HCT116 (cell line): ENCODE data around the gene TMEM150A. TPM values are rescaled to one million over a fixed set of nuclear protein-coding genes. Genes with fewer than 3 reads are reported as not detected.
A peak's percentile ranks its signal among the peaks of the same experiment; 100 is the strongest.

Experiments used
- ATAC-seq: fragments of 200-7000 bp; cut with Tn5 transposase; 2 replicates; pipeline ENCODE4 v1.9.1; 2020; ENCODE audit warnings: mild to moderate bottlenecking, moderate library complexity
- BruUV-seq: library from RNA; stranded (reverse); fragments of 400-500 nt; replicated peaks from 2 replicates; lab custom pipeline; 2021; lab: Mats Ljungman, UMichigan
- CTCF ChIA-PET: fragments of 300-600 bp; sonication (Branson Sonifier 250); formaldehyde crosslinking; loops from one replicate; lab custom pipeline; 2021; ENCODE audit warnings: antibody characterized with exemption; lab: Charles Lee
- POLR2A ChIA-PET: fragments of 300-600, 350-600 bp; sonication (Branson Sonifier 250); formaldehyde crosslinking; loops from one replicate; lab custom pipeline; 2021; ENCODE audit warnings: antibody characterized with exemption; lab: Charles Lee
- RAD21 ChIA-PET, 2 experiments: fragments of 300-600 bp; sonication (Branson Sonifier 250); formaldehyde crosslinking; loops; one replicate each; lab custom pipeline; 2023; ENCODE audit warnings: low total read pairs in 2 of 2; ENCODE audit not compliant: uncharacterized antibody in 2 of 2, unreplicated experiment in 2 of 2, low non-redundant PET in 1 of 2; lab: Charles Lee
- DNase-seq: peaks from one replicate; pipeline ENCODE4 v3.0.0-alpha.2; 2010; ENCODE audit warnings: low read depth, low spot score
- H2AFZ ChIP-seq: fragments of 200-600 bp; shearing (Covaris generic), sonication (generic); 2 replicates; pipeline ENCODE4 v1.6.1; 2017; ENCODE audit warnings: low read depth, mixed run types, mixed read lengths, antibody characterized with exemption, low read length; ENCODE audit not compliant: poor library complexity, severe bottlenecking
- H3K27ac ChIP-seq: 2 replicates; pipeline ENCODE4 v1.5.1; 2012; ENCODE audit warnings: low read depth, low read length
- H3K27me3 ChIP-seq: fragments of 200-600 bp; sonication (generic); 2 replicates; pipeline ENCODE4 v1.6.1; 2016; ENCODE audit warnings: mixed run types, low read length, mixed read lengths; ENCODE audit not compliant: insufficient read depth
- H3K36me3 ChIP-seq, 2 experiments: fragments of 200-500 bp in 1 of 2; fragments of 200-600 bp in 1 of 2; sonication (Bioruptor generic) in 1 of 2; sonication (generic) in 1 of 2; 2 replicates each; pipeline versions ENCODE4 v1.5.1 to v1.6.1; 2014 to 2016; ENCODE audit warnings: low read length in 2 of 2, inconsistent platforms in 1 of 2, mixed read lengths in 1 of 2, mixed run types in 1 of 2; ENCODE audit not compliant: insufficient read depth in 2 of 2, control insufficient read depth in 1 of 2
- H3K4me1 ChIP-seq, 2 experiments: fragments of 200-600 bp in 1 of 2; sonication (generic) in 1 of 2; 2 replicates each; pipeline versions ENCODE4 v1.5.1 to v1.6.1; 2012 to 2017; ENCODE audit warnings: low read length in 2 of 2, inconsistent platforms in 1 of 2, mild to moderate bottlenecking in 1 of 2, mixed read lengths in 1 of 2, mixed run types in 1 of 2, moderate library complexity in 1 of 2; ENCODE audit not compliant: insufficient read depth in 2 of 2, control insufficient read depth in 1 of 2
- H3K4me2 ChIP-seq: fragments of 200-600 bp; sonication (generic); 2 replicates; pipeline ENCODE4 v1.6.1; 2017; ENCODE audit warnings: mixed run types, low read length, mixed read lengths
- H3K4me3 ChIP-seq, 2 experiments: fragments of 200-600 bp in 1 of 2; sonication (generic) in 1 of 2; replicated peaks in 1 of 2; 2 replicates each; pipeline ENCODE4 v1.5.1; 2011 to 2016; ENCODE audit warnings: low read length in 2 of 2, control low read depth in 1 of 2, low read depth in 1 of 2, mild to moderate bottlenecking in 1 of 2, mixed read lengths in 1 of 2, mixed run types in 1 of 2
- H3K79me2 ChIP-seq: fragments of 200-600 bp; sonication (generic); 2 replicates; pipeline ENCODE4 v1.6.1; 2017; ENCODE audit warnings: mild to moderate bottlenecking, mixed run types, low read length, moderate library complexity, mixed read lengths; ENCODE audit not compliant: insufficient read depth
- H3K9ac ChIP-seq: fragments of 200-600 bp; sonication (generic); 2 replicates; pipeline ENCODE4 v1.6.1; 2016; ENCODE audit warnings: low read length, mixed read lengths
- H3K9me2 ChIP-seq: fragments of 200-600 bp; sonication (generic), shearing (Covaris generic); 2 replicates; pipeline ENCODE4 v1.6.1; 2017; ENCODE audit warnings: mixed run types, mild to moderate bottlenecking, moderate library complexity; ENCODE audit not compliant: insufficient read depth
- H3K9me3 ChIP-seq, 2 experiments: fragments of 200-500 bp in 1 of 2; fragments of 200-600 bp in 1 of 2; sonication (Bioruptor generic) in 1 of 2; sonication (generic) in 1 of 2; 2 replicates each; pipeline ENCODE4 v1.6.1; 2014 to 2017; ENCODE audit warnings: low read length in 2 of 2, mixed read lengths in 2 of 2, inconsistent platforms in 1 of 2, low read depth in 1 of 2, mild to moderate bottlenecking in 1 of 2, mixed run types in 1 of 2, moderate library complexity in 1 of 2; ENCODE audit not compliant: control insufficient read depth in 1 of 2, insufficient read depth in 1 of 2
- H4K20me1 ChIP-seq: fragments of 200-600 bp; sonication (generic), shearing (Covaris generic); 2 replicates; pipeline ENCODE4 v1.6.1; 2017; ENCODE audit warnings: mixed run types, mild to moderate bottlenecking, moderate library complexity; ENCODE audit not compliant: insufficient read depth
- ELF1 ChIP-seq: IDR thresholded peaks from 2 replicates; pipeline ENCODE4 v1.6.1; 2012; ENCODE audit warnings: low read depth, borderline replicate concordance
- POLR2AphosphoS5 ChIP-seq: IDR thresholded peaks from 2 replicates; pipeline ENCODE4 v1.6.1; 2011; ENCODE audit warnings: mild to moderate bottlenecking, low read depth, low read length, moderate library complexity
- intact Hi-C: fragments of 100-400 bp; cut with micrococcal nuclease; formaldehyde crosslinking; loops from 2 replicates; pipeline ENCODE4 v1.10.0; 2022
- total RNA-seq: library from RNA; stranded (reverse); gene quantifications from one replicate; pipeline ENCODE4 v1.2.1, GENCODE V29; 2021; ENCODE audit not compliant: unreplicated experiment
- TF ChIP-seq, protein P1 (sequence below): IDR thresholded peaks from 2 replicates; pipeline ENCODE4 v1.6.1; 2012; ENCODE audit warnings: low read depth

Gene TMEM150A
- total RNA-seq, 1 experiment from 2014 or later: 9.9 TPM

DNA sequence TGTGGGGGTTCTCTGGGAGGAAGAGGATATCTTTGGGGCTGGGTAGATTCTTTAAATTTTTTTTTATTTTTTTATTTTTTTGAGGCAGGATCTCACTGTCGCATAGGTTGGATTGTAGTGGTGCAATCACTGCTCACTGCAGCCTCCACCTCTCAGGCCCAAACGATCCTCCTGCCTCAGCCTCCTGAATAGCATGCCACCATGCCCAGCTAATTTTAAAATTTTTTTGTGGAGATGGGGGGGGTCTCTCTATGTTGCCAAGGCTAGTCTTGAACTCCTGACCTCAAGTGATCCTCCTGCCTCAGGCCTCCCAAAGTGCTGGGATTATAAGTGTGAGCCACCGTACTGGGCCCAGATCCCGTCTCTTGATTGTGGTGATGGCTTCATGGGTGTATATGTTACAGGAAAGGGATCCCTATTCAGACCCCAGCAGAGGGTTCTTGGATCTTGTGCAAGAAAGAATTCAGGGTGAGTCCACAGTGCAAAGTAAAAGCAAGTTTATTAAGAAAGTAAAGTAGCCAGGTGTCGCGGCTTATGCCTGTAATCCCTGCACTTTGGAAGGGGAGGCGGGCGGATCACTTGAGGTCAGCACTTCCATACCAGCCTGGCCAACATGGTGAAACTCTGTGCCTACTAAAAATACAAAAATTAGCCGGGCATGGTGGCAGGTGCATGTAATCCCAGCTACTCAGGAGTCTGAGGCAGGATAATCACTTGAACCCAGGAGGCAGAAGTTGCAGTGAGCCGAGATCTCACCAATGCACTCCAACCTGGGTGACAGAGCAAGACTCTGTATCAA is 11.4 kb upstream of the TMEM150A start:
- ChIA-PET CTCF (no interaction called here), POLR2A (no interaction called here), RAD21 (no interaction called here)
- no TSS peak for BruUV-seq
- Histone ChIP-seq H3K36me3 (peaks cover 3 to 17% of the 10 kb centered on the region in 2 experiments; a peak in 2 of 4 replicates), H4K20me1 (no peaks in the 10 kb centered on the region), H3K9me2 (no peaks in the 10 kb centered on the region), H3K4me2 (no peak overlapping the region), H3K4me1 (peaks cover 18 to 39% of the 10 kb centered on the region in 2 experiments), H3K27ac (no peak overlapping the region), H3K27me3 (no peaks in the 10 kb centered on the region), H3K9ac (no peak overlapping the region), H3K4me3 (no peak overlapping the region), H2AFZ (no peak overlapping the region), H3K79me2 (peaks cover 52% of the 10 kb centered on the region), H3K9me3 (no peaks in the 10 kb centered on the region)
- ATAC-seq (no peak), DNase-seq (no peak)
- intact Hi-C loops: loop anchor here (5.0 kb wide), 2 partner anchors 262 to 323 kb away; partner anchors contain the start of genes ELMOD3 and RETSAT
- no peak for TF ChIP-seq ELF1
- TF ChIP-seq POLR2AphosphoS5: peak; percentile 25
- TF ChIP-seq, protein P1, sequence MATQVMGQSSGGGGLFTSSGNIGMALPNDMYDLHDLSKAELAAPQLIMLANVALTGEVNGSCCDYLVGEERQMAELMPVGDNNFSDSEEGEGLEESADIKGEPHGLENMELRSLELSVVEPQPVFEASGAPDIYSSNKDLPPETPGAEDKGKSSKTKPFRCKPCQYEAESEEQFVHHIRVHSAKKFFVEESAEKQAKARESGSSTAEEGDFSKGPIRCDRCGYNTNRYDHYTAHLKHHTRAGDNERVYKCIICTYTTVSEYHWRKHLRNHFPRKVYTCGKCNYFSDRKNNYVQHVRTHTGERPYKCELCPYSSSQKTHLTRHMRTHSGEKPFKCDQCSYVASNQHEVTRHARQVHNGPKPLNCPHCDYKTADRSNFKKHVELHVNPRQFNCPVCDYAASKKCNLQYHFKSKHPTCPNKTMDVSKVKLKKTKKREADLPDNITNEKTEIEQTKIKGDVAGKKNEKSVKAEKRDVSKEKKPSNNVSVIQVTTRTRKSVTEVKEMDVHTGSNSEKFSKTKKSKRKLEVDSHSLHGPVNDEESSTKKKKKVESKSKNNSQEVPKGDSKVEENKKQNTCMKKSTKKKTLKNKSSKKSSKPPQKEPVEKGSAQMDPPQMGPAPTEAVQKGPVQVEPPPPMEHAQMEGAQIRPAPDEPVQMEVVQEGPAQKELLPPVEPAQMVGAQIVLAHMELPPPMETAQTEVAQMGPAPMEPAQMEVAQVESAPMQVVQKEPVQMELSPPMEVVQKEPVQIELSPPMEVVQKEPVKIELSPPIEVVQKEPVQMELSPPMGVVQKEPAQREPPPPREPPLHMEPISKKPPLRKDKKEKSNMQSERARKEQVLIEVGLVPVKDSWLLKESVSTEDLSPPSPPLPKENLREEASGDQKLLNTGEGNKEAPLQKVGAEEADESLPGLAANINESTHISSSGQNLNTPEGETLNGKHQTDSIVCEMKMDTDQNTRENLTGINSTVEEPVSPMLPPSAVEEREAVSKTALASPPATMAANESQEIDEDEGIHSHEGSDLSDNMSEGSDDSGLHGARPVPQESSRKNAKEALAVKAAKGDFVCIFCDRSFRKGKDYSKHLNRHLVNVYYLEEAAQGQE: no peak
